Astrocyte of the spinal cord (primary cell): ENCODE results near the gene ERCC6L2.
A peak's percentile ranks its signal among the peaks of the same experiment; 100 is the strongest.

ENCODE experiments used
- DNase-seq: peaks from one replicate; pipeline ENCODE4 v3.0.0; 2011; ENCODE audit warnings: low read depth, low spot score
- H3K4me3 ChIP-seq: 2 replicates; pipeline ENCODE4 v1.5.1; 2011; ENCODE audit warnings: low read depth, mild to moderate bottlenecking, low read length, moderate library complexity
- CTCF ChIP-seq: IDR thresholded peaks from 2 replicates; pipeline ENCODE4 v1.5.1; 2012; ENCODE audit warnings: low read depth, mild to moderate bottlenecking, low read length, inconsistent platforms
- in situ Hi-C: cut with HindIII; loops from 2 replicates; pipeline ENCODE4 v1.10.0; 2017; ENCODE audit warnings: low sequenced_read_pairs

ERCC6L2 gene

GRCh38 chr9:95852059-95853032 is 23.1 kb upstream of the ERCC6L2 start:
- H3K4me3 ChIP-seq = no peak overlapping the region
- DNase-seq = peak; percentile 52
- in situ Hi-C loops = no loop called here
- TF ChIP-seq CTCF = no peak

- peak; percentile 79 for DNase-seq
- no peak for TF ChIP-seq CTCF
- no peak overlapping the region for H3K4me3 ChIP-seq
- in situ Hi-C loops = no loop called here
Observed at GRCh38 chr9:95854386-95855020, 21.0 kb upstream of the ERCC6L2 start.

- DNase-seq = no peak
- in situ Hi-C loops = no loop called here
- no peak overlapping the region for H3K4me3 ChIP-seq
- no peak for TF ChIP-seq CTCF
Observed at GRCh38 chr9:95855961-95856360, 19.5 kb upstream of the ERCC6L2 start.

GRCh38 chr9:95857124-95857523 is 18.4 kb upstream of the ERCC6L2 start:
- TF ChIP-seq CTCF = no peak
- DNase-seq = peak; percentile 72
- in situ Hi-C loops = no loop called here
- H3K4me3 ChIP-seq = no peak overlapping the region

GRCh38 chr9:95857896-95858295 is 17.6 kb upstream of the ERCC6L2 start:
- TF ChIP-seq CTCF = no peak
- DNase-seq = no peak
- no peak overlapping the region for H3K4me3 ChIP-seq
- in situ Hi-C loops = no loop called here

- DNase-seq = no peak
- TF ChIP-seq CTCF = no peak
- in situ Hi-C loops = no loop called here
- H3K4me3 ChIP-seq = no peak overlapping the region
Observed at GRCh38 chr9:95862343-95862742, 13.1 kb upstream of the ERCC6L2 start.
